NCI-H2107 treated with DMSO at 0.1 percent for 48 hours (cell line): Measurements from ENCODE around the gene DENND10.
"Not testable (repeated sequence)": the region's sequence is repeated elsewhere in the genome, so short reads cannot be mapped to it uniquely, and the experiment has no call there.

Experiments used
- DNase-seq: peaks from one replicate; lab custom pipeline; 2025; ENCODE audit not compliant: unreplicated experiment; lab: John Stamatoyannopoulos, UW

Gene DENND10

DNA sequence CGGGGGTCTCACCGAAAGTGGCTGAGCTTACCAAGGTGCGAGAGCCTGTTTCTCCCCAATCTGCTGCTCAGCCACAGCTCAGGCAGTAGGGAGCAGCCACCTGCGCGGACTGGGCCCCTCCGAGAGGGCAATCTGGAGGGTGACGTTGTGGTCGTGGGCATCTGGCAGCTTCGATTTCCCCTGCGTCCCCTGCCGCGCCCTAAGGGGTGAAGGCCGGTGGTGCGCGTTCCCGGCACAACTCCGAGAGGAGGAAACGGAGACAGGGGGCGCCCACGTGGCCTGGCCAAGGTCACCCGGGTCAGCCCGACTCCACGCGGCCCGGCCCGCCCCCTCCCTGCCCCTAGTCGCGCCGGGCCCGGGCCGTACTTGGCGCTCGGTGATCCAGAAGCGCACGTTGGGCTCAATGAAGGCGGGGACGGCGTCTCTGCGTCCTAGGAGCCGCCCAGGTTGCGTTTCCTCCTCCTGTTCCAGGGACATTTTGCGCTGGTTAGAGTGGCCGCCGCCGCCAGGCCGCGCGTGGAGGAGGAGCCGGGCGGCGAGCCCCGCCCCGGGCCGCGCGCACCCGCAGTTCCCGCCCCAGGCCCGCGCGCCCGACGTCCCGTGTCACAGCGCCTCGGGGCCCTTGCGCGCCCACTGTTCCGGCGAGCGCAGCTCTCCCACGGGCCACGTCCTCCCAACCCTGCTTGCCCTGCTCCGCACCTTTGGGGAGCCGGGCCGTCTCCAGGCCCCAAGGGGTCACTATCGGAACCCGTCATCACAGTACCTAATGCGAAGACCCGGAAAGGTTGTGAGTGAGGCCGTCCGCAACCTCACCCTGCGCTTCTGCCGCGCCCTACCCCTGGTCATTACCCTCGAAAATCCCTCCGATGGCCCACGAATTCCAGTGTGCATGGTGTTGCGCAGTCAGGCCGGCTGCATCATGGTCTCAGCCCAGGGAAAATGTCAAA lies 61.5 kb downstream of the DENND10 start, which contains the start of gene SFXN4:
Gene SFXN4 (minus strand): TSS at position 544 of the 947 bp plus-strand sequence. CDS start 67 bp downstream, at position 477.
- peak; percentile 3 for DNase-seq

DNA sequence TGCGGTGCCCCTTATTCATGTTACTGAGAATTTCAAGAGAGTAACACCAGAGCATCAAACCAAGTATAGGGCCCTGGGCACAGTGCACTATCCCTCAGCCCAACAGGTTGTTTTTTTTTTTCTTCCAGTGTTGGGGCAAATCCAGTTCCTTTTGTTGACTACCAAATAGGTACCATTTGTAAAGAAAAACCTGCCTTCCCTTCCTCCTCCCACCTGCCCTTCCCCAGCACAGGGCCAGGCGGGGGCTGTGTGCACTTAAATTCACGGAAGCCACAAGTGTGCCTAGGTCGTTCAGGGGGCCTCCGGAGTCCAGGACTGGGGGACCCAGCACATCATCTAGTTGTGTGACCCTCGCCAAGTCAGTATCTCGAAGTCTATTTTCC lies 62.2 kb downstream of the DENND10 start:
- DNase-seq, result no peak

DNA sequence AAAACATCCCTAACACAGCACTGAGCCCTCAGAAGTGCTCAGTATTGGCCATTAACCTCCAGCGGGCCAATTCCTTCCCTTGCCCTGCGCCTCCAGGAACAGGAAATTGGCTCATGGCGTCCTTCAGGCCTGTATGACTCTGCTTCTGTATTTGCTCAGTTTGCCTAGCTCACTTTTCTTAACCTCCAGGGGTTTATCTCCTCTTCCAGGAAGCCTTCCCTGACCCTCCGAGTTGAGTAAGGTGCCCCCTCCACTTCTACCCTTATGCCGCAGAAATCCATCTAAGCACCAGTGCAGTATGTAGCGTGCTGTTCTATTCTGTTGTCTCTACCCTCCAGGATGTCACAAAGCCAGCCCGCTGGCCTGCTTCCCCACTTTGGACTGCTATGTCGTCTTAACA lies 62.7 kb downstream of the DENND10 start:
- no peak for DNase-seq

DNA sequence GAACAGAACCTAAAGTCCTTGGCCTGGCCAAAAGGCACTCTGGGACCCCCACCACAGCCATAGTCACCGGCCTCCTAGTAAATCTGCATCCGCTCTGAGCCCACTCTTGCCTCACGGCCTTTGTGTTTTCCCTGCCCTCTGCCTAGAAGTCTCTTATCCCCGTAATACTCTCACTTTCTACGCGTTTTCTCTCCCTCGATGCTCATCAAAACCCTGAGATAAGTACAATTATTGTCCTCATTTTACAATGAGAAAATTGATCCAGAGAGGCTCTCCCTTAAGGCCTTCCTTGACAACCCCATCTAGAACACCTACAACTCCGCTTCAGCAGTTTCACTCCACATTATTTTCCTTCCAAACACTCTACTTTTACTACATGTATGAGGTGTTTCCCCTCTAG lies 63.1 kb downstream of the DENND10 start:
- DNase-seq, result no peak

DNA sequence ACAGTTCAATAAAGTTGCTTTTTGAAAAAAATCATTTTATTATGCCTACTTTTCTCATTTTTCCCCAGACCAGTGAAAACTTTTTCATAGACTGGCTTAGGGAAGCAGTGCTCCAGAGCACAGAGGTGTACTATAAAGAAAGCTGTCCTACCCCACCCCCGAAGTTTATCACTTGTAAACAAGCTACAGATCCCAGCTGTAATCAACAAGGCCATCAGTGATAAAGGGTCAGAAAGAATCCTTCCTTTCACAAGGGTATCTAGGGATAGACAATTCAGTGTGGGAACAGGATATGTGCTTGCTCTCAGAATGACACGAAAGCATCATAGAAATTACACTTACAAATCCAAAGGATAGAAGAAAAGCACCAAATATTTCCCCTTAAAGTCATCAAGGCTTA lies 70.2 kb downstream of the DENND10 start:
- DNase-seq, result no peak

DNA sequence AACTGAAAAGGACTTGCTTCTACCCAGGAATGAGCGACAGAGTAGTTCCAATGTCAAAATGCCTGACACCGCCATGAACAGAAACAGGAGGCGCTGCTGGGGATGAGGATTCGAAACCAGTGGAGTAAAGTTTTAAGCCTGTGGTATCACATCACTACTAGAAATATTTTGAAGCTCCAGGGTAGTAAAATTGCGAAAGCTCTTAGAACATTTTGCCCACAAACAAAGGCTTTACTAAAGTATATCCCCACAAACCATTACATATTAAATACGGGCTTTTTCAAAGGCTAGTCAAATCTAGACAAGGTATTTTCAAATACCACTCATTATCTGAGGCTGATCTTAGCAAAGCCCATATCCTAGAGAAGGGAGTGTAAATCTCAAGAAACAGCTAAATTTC lies 72.3 kb downstream of the DENND10 start:
- DNase-seq, result no peak

DNA sequence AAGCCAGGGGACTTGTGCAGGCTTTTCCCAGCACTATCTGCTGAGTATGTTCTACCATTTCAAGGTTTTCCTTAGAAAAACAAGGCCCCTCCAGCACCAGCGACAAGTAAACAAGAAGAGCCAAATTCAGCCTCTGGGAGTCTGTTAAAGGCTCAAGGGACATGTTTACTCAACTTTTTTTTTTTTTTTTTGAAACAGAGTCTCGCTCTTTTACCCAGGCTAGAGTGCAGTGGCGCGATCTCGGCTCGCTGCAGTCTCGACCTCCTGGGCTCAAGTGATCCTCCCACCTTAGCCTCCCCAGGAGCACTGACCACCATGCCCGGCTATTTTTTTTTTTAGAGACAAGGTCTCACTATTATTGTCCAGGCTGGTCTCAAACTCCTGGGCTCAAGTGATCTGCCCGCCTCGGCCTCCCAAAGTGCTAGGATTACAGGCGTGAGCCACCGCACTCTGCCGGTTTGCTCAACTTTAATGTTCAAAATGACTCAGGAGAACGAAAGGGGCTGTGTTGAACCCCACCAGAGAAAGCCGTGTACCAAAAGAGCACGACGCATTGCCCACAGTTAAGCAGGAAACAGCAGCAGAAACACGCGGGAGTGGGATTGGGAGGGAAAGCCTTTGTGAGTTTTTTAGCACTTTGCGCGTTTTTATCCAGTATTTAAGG lies 73.9 kb downstream of the DENND10 start:
- no peak for DNase-seq

DNA sequence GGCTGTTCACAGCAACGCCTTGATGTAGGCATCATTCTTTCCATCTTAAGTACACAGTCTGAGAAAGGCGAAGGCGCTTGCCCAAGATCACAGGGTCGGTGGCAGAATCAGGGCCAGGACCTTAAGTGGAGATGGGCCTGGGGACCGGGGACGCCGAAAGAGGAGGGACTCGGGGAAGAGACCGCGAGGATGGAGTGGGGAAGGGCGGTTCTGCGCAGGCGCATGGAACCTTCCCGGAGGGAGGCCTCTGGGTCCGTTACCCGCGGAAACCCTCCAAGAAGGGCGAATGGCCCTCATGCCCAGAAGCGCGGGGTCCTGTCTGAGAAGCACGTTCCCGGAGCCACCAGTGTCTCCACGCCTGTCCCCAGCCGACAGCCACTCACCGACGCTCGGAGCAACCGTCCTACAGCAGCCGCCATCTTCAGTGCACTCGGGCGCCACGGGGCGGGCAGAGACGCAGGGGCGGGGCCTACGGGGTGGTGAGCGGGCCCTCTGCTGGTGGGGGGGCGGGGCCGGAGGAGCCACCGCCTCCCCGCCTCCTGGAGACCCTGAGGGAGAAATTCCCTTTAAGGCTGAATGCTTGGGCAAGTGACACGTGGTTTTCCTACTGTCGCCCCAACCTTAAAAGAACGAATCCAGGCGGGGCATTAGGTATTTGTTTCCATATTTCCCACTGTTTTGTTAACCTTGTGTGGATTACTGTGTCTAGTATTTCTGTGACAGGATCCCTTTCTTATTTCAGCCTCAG lies 74.6 kb downstream of the DENND10 start, which contains the start of gene PRDX3:
Gene PRDX3 (minus strand): TSS at position 441 of the 748 bp plus-strand sequence. CDS start 22 bp downstream, at position 419.
- peak; percentile 62 for DNase-seq

DNA sequence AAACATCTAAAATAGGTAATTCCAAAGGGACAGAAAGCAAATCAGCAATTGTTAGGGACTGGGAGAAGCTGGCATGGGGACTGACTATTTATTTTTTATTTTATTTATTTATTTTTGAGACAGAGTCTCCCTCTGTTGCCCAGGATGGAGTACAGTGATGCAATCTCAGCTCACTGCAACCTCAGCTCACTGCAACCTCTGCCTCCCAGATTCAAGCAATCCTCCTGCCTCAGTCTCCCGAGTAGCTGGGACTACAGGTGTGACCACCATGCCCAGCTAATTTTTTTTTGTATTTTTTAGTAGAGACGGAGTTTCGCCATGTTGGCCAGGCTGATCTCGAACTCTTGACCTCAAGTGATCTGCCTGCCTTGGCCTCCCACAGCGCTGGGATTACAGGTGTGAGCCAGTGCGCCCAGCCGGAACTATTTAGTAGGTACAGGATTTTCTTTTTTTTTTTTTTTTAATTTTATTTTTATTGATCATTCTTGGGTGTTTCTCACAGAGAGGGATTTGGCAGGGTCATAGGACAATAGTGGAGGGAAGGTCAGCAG lies 77.0 kb downstream of the DENND10 start:
- DNase-seq, result not testable (repeated sequence)

DNA sequence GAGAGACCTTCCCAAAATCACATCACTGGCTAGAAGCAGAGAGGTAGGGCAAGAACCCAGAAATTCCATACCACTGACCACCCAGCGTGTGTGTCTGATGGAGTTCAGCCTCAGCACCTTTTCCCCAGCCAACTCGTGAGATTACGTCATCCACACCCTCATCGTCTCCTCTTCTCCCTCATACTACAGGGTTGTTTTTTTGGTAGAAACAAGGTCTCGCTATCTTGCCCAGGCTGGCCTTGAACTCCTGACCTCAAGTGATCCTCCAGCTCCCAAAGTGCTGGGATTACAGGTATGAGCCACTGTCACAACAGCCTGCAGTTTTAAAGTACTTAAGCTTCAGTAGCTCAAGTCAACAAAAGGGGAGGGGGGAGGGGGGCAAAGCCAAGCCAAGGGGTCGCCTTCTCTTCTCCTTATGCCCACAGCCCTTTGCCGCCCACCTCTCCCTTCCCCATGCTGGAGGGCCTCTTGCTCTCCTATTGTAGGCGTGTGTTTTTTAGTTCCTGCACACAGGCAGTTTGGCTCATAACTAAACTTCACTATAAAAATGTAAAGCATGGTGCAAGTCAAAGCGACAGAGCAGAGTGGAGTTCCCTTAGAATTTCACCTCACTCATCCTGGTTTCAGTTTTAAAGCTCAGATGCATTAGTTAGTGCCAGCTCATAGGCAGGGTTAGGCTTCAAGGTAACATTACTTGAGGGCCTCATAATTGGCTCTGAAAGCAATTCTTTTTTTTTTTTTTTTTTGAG lies 79.9 kb downstream of the DENND10 start:
- DNase-seq, result no peak
